Measurements from ENCODE around the gene PLXNA4. TPM values are rescaled to one million over a fixed set of nuclear protein-coding genes. Genes with fewer than 3 reads are reported as not detected.
A peak's percentile ranks its signal among the peaks of the same experiment; 100 is the strongest.

Gene PLXNA4
- total and polyA plus RNA-seq, 8 donors, result 0.19 to 1.6 (median 0.47) TPM

- ATAC-seq, result no peak
- intact Hi-C loops (cut with DNase I), result no loop called here
- Histone ChIP-seq H3K27me3 (no peaks in the 10 kb centered on the region), H3K36me3 (no peaks in the 10 kb centered on the region), H3K4me1 (no peaks in the 10 kb centered on the region), H3K9me3 (no peaks in the 10 kb centered on the region), H3K4me3 (no peak overlapping the region), H3K27ac (no peak overlapping the region)
- WGBS, 2 donors, result 88 to 94% methylated on average over 14 of the region's 14 CpGs
- no peak for DNase-seq
- no peak for FAIRE-seq
- TF ChIP-seq CTCF (IDR thresholded peaks at IDR 0.05), result no peak
These were observed 177.9 kb downstream of the PLXNA4 start for GRCh38 chr7:132398253-132398925.

- H3K4me3 ChIP-seq, result no peak overlapping the region
- H3K9me3 ChIP-seq, result no peaks in the 10 kb centered on the region
- intact Hi-C loops (cut with DNase I), result no loop called here
- H3K36me3 ChIP-seq, result no peaks in the 10 kb centered on the region
- H3K27ac ChIP-seq, result no peak overlapping the region
- no peaks in the 10 kb centered on the region for H3K4me1 ChIP-seq
- TF ChIP-seq CTCF (IDR thresholded peaks at IDR 0.05), result no peak
- ATAC-seq, result no peak
- no peaks in the 10 kb centered on the region for H3K27me3 ChIP-seq
- no peak for DNase-seq
- FAIRE-seq, result no peak
- WGBS, 2 donors, result 94 to 95% methylated on average over 5 of the region's 5 CpGs
These were observed 179.2 kb downstream of the PLXNA4 start for GRCh38 chr7:132397070-132397469.

- no peak for ATAC-seq
- Histone ChIP-seq H3K4me1 (no peaks in the 10 kb centered on the region), H3K27ac (no peak overlapping the region), H3K36me3 (no peaks in the 10 kb centered on the region), H3K9me3 (no peaks in the 10 kb centered on the region), H3K27me3 (no peaks in the 10 kb centered on the region), H3K4me3 (no peak overlapping the region)
- DNase-seq, result no peak
- 83 to 90% methylated on average over 4 of the region's 4 CpGs for WGBS, 2 donors
- no peak for FAIRE-seq
- intact Hi-C loops (cut with DNase I), result no loop called here
- no peak for TF ChIP-seq CTCF (IDR thresholded peaks at IDR 0.05)
These were observed 180.9 kb downstream of the PLXNA4 start for GRCh38 chr7:132395361-132395760.

GRCh38 chr7:132394283-132395198, 181.7 kb downstream of the PLXNA4 start:
- H3K27me3 ChIP-seq, result no peaks in the 10 kb centered on the region
- intact Hi-C loops (cut with DNase I), result no loop called here
- no peaks in the 10 kb centered on the region for H3K4me1 ChIP-seq
- TF ChIP-seq CTCF (IDR thresholded peaks at IDR 0.05), result no peak
- FAIRE-seq (no peak), ATAC-seq (peak in 1 of 4 donors; percentile 10), DNase-seq (no peak)
- H3K9me3 ChIP-seq, result no peaks in the 10 kb centered on the region
- 82 to 90% methylated on average over 7 of the region's 7 CpGs for WGBS, 2 donors
- H3K27ac ChIP-seq, result no peak overlapping the region
- H3K36me3 ChIP-seq, result no peaks in the 10 kb centered on the region
- no peak overlapping the region for H3K4me3 ChIP-seq

Measured in pancreas (tissue), 10 donors.